Myocyte (in vitro differentiated cells): ENCODE data around the gene ISM1. TPM values are rescaled to one million over a fixed set of nuclear protein-coding genes. Genes with fewer than 3 reads are reported as not detected.

Experiments used
- DNase-seq: peaks from one replicate; pipeline ENCODE4 v3.0.0-alpha.2; 2012; ENCODE audit warnings: low read depth
- total RNA-seq: library from RNA; depleted of rRNA; stranded (reverse); fragments of >200 nt; gene quantifications from 2 replicates; pipeline ENCODE4 v1.2.3, GENCODE V29; 2014

ISM1 gene
- total RNA-seq, 1 donor from 2014 or later, result not detected

GRCh38 chr20:13251904-13252297 is 30.8 kb downstream of the ISM1 start:
- no peak for DNase-seq

DNA sequence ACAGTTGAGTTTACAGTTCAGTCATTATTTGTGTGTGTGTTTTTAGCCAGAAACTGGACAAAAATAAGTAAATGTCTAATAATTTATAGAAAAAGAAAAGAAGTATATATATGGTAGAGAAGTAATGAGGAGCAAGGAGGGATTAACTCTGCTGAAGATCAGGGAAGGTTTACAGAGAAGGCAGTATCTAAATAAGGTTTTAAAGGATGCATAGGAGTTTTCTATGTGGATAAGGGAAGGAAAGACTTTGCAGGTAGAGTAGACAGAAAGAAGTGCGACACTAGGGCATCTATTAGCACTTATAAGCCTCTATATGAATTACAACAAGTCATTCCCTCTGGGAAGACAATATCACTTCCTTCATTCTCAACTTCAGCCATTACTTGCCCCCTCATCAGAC is 34.3 kb downstream of the ISM1 start:
- DNase-seq, result no peak

DNA sequence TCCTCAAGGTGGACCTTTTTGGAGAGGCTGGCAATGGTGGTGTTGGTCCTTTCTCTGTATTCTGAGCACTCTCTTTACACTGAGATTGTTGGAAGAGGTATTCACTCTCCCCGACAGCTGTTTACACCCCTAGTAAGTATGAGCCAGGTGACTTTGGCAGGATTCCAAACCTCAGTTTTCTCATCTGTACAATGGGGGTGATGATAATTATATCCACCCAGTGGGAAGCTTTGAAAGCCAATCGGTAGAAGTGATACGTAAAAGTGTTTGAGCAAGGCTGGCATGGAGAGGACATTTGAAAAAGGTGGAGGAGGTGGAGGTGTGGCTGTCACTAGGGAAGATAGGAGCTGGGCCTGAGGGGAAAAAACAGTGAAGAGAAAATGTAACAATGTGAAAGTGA is 35.5 kb downstream of the ISM1 start:
- no peak for DNase-seq

- no peak for DNase-seq
Measured at GRCh38 chr20:13259921-13260320, 38.8 kb downstream of the ISM1 start.

- no peak for DNase-seq
Measured at GRCh38 chr20:13260650-13261279, 39.7 kb downstream of the ISM1 start.

DNA sequence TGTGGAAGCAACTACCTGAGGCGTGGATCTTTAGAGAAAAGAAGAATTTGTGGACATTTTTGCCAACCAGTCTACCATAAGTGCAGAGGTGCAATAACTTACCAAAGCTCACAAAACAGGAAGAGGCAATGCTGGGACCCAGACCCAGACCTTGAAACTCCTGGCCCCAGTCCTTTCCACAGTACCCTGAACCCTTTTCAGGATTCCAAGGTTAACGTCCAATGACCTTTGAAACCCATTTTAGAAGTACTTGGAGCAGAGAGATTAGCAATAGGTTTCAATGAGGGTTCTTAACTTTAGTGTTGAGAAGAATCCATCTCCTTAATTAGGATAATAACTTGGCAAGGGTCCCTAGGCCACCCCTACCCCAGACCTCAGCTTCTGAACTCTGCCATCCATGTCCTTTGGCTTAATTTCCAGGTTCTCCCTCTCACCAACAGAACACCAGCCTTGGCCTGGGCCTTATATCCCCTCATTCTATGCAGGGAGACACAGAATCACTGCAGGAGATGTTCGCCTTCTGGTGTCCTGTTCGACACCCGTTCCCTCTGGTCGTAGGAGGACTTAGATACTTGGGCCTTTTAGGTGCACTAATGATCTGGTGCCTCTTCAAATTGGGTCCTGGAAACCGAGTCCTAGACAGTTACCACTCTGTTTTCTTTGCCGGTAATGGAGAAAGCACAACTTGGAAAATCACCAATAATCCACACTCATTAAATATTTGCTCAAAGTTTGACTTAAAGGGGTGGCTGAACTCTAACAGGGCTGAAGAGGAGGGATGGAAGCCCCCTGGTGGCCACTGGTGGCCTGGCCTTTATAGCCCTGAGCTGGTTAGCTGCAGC is 40.6 kb downstream of the ISM1 start:
- DNase-seq, result peak; percentile 68

DNA sequence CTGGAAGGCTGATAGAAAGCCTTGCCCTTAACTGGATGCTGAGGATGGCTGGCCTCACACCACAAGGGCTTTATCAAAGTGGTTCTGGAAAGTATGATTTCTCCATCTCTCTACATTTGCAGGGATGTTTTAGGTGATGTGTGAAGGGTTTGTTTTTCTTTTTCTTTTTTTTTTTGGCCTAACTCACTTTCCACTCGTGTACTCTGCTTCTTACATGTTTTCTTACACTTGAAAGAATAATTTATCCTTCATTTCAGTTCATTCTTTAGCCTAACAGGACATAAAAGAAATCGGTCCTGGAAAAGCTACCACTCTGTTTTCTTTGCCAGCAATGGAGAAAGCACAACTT is 41.2 kb downstream of the ISM1 start:
- no peak for DNase-seq

DNA sequence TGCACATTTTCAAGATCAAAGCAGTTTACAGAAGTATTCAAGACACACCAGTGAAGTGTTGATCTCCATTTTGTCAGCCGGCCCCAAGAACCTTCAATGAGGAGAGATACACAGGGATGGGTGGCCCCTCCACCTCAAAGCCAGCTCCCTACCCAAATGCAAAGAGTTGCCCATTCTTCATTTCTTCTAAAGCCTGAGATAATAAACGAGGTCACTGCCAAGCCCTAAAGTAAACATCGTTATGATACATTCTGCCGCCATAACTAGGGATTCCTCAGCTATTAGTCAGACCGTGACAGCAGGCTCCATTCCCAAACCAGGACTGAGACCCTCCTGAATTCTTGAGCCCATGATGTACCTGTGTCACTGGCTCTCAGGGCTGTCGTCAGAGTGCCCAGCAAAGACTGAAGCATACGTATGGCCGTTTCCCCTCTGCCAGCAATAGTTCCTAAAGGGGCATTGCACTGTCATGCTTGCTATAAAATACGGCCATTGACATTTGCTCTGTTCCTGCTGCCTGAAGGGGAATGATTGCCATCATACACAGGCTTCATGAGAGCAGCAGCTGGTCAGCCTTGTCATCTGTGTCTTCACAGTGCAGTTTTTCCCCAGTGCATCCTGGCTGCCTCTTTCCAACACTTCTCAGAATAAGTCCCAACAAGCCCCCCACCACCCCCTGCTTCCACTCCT is 41.7 kb downstream of the ISM1 start:
- DNase-seq, result peak; percentile 17

DNA sequence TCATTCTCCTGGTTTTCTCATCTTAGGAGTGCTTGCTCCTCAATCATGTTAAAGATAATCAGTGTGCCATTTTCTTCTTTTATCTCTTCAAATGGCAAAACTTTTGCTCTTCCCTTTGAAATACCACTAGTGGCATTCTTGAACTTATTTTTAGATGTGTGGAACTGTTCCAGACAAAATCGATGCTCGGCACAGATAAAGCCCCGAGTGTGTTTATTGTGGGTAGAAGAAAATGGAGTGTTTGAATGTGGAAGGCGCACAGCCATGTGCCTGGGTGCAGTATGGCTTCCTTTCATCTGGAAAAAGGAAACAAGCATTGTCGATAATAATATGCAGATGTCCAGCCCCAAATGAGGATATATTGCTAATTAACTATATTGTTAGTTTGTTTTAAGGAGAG is 42.4 kb downstream of the ISM1 start:
- no peak for DNase-seq

GRCh38 chr20:13264907-13265306 is 43.8 kb downstream of the ISM1 start:
- no peak for DNase-seq

DNA sequence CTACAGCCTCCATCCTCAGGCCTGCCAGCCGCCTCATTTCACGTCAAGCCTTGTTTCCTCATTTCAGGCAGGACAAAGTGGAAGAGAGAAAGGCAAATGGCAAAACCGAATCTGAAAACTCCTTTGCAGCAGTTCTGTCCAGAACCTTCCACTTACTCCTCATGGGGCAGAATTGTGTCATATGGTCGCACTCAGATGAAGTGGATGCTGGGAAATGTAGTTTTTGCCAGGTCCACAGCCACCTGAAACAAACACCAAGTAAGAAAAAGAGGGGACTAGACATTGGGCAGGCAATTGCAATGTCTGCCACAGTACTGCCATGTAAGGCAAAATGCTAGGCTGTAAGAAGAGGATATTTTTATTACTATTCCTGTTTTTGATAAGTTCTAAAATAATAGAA is 44.9 kb downstream of the ISM1 start:
- no peak for DNase-seq

DNA sequence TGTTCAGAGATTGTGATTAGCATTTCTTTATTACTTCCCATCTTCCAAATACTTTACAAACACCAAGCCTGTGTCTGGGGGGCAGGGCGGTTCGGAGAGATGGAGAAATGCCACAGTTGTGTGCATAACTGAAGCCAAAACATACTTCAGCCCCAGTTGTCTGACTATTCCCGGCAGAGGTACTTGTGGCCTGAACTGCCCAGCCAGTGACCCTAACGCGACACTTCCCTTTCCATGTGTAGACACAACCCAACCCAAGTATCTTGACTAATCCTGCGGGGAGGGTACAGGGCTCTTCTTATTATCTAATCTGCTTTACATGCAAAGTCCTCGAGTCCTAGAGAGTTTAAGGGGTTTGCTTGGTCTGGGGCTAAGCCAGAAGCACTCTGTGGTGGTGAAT is 46.2 kb downstream of the ISM1 start:
- peak; percentile 45 for DNase-seq

DNA sequence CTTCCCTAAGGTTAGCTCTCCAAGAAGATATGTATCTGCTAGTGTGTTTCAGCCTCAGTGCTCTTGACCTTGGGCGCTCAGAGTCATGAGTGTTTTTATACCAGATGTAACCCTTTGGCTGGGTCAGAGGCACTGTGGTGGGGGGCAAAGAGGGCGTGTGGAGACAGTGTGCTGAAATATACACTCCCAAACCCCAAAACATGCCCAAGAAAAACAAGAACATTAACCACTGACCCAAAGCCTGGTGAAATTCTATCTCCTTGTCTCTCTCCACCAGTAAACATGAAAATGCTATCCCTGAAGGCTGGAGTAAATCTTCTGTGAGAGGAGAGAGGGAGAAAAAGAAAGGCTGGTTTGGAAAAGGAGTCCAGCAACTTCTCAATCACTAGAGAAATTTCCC is 47.9 kb downstream of the ISM1 start:
- no peak for DNase-seq

DNA sequence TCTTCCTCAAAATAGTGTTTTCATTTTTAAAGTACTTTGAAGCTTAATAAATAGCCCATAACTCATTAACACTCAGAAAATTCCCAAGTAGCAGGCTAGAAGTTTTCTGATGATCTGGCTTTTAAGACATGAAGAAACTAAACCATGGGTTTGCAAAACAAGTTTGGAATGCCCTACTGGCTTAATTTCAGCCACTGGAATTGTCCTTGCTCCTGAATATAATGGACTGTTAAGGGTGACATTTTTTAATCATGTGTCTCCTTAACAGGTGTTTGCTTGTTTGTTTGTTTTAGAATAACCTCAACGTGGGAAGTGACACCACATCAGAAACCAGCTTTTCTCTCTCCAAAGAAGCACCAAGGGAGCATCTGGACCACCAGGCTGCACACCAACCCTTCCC is 49.1 kb downstream of the ISM1 start:
- DNase-seq, result peak; percentile 50

DNA sequence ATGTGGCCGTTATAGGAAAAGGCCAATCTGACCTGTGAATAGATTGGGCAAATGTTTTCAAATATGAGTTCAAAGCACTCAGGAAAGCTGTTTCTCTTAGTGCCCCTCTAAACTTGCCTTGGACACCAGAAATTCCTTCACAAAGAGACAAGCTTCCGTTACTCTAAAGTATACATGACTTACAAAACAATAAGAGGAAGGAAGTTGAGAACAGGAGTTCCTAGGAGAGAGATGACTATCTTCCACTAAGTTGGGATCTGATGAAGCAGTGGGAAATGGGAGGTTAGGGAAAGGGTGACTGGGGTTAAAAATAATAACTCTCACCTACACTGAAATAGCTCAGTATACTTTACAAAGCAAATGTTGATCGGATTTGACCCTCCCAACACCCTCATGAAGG is 50.0 kb downstream of the ISM1 start:
- no peak for DNase-seq

DNA sequence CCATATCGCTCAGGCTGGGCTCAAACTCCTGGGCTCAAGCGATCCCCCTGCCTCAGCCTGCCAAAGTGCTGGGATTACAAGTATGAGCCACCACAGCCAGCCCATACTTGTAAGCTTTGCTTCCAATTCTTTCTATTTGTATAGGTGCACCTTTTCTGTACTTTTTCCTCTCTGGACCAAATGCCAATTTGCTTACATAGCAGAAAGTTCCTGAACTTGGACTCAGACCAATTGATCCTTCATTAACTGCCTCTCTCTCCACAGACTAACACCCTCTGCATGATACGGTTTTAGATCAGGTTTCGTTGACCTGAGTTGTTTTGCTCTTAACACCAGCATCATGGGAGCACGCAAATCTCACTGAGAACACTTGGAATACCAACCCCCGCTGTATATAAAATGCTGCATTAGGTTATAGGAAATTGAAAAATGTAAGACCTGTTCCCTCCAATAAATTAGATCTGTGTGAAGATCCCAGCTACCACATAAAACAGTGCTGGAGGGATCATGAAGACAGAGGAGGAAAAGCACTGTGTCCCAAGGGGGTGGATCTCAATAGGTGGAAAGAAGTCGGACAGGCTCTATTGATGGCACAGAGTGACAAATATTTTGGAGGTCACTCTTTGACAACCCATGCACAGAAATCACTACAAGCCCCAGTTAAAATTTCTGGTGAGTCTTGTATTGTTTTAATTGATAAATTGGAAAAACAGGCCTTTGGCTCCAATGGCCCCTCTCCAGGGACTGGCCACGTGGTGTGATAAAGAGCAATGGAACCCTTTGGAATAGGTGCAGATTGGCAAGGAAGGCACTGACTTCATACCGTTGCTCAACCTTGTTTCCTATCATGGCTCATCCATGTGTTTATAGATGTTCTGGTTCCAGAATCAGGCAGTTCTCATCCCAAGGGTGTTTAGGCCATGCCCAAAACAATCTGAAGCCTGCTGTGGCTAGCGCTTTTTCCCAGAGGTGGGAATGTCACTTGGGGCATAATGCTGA is 51.2 kb downstream of the ISM1 start:
- DNase-seq, result no peak

DNA sequence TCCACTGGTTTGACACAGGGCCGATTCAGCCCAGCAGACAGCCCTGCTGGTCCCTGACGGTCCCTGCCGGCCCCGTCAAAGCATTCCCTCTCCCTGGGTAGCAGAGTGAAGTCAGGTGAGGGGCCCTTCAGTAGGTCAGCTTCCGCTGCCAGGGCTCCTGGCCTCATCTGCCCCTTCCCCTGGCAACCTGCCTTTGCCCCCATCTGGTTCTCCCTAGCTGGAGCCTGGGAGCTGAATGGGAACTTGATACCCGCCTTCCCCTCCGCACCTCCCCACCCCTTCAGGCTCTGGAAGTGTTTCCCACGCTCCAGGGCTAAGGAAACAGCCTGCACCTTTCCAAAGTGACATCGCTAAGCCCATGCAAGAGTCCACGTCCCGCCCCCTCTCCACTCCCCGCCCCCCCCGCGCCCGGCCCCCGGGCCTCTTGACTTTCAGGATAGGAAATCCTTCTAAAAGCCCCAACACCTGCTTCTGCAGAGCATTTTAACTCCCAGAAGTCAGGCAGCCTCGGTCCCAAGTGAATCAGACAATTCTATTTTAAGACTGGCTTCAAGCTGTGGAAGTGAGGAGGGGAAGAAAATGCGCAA is 53.3 kb downstream of the ISM1 start:
- peak; percentile 62 for DNase-seq

DNA sequence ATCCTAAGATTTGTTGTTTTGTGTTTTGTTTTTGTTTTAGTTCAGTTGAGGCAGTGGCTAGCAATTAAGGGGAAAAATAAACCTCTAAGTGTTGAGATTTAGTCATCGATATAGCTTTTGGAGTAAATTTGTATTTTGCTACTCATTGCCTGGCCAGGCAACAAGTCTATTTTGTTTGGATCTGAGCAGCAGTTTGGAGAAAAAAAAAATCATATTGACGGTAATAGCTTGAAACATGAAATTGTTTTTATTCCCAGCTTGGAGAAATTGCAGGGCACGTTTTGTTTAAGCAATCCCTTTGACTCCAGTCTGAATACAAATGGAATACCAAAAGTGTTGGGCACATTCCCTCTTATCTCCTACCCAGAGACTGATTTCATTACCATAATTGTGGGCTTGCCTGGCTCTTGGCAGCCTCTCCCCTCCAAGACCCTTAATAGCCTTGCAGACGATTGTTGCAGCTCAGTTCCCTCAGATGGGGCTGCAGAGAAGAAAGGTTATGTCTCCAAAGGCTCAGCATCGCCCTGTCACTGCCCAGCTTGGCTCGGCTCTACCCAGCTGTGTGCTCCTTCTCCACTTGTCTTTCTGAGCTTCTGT is 56.0 kb downstream of the ISM1 start:
- DNase-seq, result no peak

GRCh38 chr20:13277663-13278295 is 56.7 kb downstream of the ISM1 start:
- no peak for DNase-seq
